ENCODE results near the gene NMD3. TPM values are rescaled to one million over a fixed set of nuclear protein-coding genes. Genes with fewer than 3 reads are reported as not detected.

NMD3 gene
- total and polyA plus RNA-seq, 2 of the 13 experiments (the other 11 are each of a cell fraction or from before 2014, with no cell fraction given): 44.2 to 55.2 TPM

GRCh38 chr3:161272524-161272923, 51.4 kb downstream of the NMD3 start (continued):
- 0 out of 2 replicates have a peak, but pooled peaks have one; percentile 14 for TF ChIP-seq ARID3A (IDR thresholded peaks at IDR 0.05; ENCODE audit: low read depth, low read length)
- TF ChIP-seq ZNF780A (CRISPR knock-in tag; IDR thresholded peaks at IDR 0.05): no peak
- peak; percentile 57; the same call in 1 of the 2 replicates for TF ChIP-seq TBX3 (IDR thresholded peaks at IDR 0.05; ENCODE audit: borderline replicate concordance)
- no peak for TF ChIP-seq ATF1 (CRISPR knock-in tag; IDR thresholded peaks at IDR 0.05)
- TF ChIP-seq NR2F6 (IDR thresholded peaks at IDR 0.05): peak; percentile 41; the same call in 1 of the 2 replicates
- TF ChIP-seq NR2F6 (CRISPR knock-in tag; IDR thresholded peaks at IDR 0.05): peak; percentile 66; the same call in 1 of the 2 replicates
- TF ChIP-seq HMG20A (CRISPR knock-in tag; IDR thresholded peaks at IDR 0.05; ENCODE audit: borderline replicate concordance): peak; percentile 38; the same call in 1 of the 2 replicates
- TF ChIP-seq GATAD2A (CRISPR knock-in tag; IDR thresholded peaks at IDR 0.05): peak; percentile 54; the same call in 1 of the 2 replicates
- peak in 1 of 2 experiments; percentile 36; a peak in 1 of 4 replicates for TF ChIP-seq NR2F1 (CRISPR knock-in tag; IDR thresholded peaks at IDR 0.05)
- TF ChIP-seq SOX13 (IDR thresholded peaks at IDR 0.05): no peak
- no peak for TF ChIP-seq SOX13 (CRISPR knock-in tag; conservative IDR thresholded peaks at IDR 0.05 in 1 of 2, IDR thresholded peaks at IDR 0.05 in 1 of 2)
- peak; percentile 42; the same call in 1 of the 2 replicates for TF ChIP-seq ARID5B (CRISPR knock-in tag; IDR thresholded peaks at IDR 0.05)
- TF ChIP-seq ZBTB2 (CRISPR knock-in tag; IDR thresholded peaks at IDR 0.05; ENCODE audit: low read depth): no peak
- TF ChIP-seq EP300 (IDR thresholded peaks at IDR 0.05; ENCODE audit: low read depth in 2 of 2, low read length in 2 of 2): peak in 1 of 2 experiments; percentile 23; a peak in 1 of 4 replicates
- no peak for TF ChIP-seq EP300 (CRISPR knock-in tag; IDR thresholded peaks at IDR 0.05; ENCODE audit: borderline replicate concordance)
- TF ChIP-seq RARA (CRISPR knock-in tag; IDR thresholded peaks at IDR 0.05): peak; percentile 57
- no peak for TF ChIP-seq ZNF766 (CRISPR knock-in tag; IDR thresholded peaks at IDR 0.05; ENCODE audit: borderline replicate concordance)
- peak; percentile 76 for TF ChIP-seq FOXA1 (IDR thresholded peaks at IDR 0.05)
- TF ChIP-seq FOXA1 (CRISPR knock-in tag; IDR thresholded peaks at IDR 0.05): no peak
- peak; percentile 26; the same call in 1 of the 2 replicates for TF ChIP-seq FOXA3 (CRISPR knock-in tag; IDR thresholded peaks at IDR 0.05)
